IMR-90 (cell line): ENCODE data around the gene FOXK1. TPM values are rescaled to one million over a fixed set of nuclear protein-coding genes. Genes with fewer than 3 reads are reported as not detected.

Experiments used
- ATAC-seq: fragments of 200-7000 bp; cut with Tn5 transposase; 2 replicates; pipeline ENCODE4 v1.9.1; 2020; ENCODE audit warnings: low read depth, mild to moderate bottlenecking, moderate library complexity
- BruUV-seq: library from RNA; stranded (reverse); fragments of 400-500 nt; replicated peaks from 2 replicates; lab custom pipeline; 2021; lab: Mats Ljungman, UMichigan
- CTCF ChIA-PET: fragments of 300-600 bp; formaldehyde crosslinking; extraction: SDS; loops from one replicate; lab custom pipeline; 2021; ENCODE audit warnings: antibody characterized with exemption; lab: Yijun Ruan, JAX
- POLR2A ChIA-PET: fragments of 300-600 bp; sonication (Branson Sonifier 250); formaldehyde crosslinking; loops from one replicate; lab custom pipeline; 2022; ENCODE audit warnings: antibody characterized with exemption; ENCODE audit not compliant: unreplicated experiment; lab: Charles Lee
- DNase-seq: peaks from one replicate; pipeline ENCODE4 v3.0.0; 2013
- H2AFZ ChIP-seq: replicated peaks from 2 replicates; pipeline ENCODE3; 2013; ENCODE audit warnings: low read length, mild to moderate bottlenecking; ENCODE audit not compliant: poor library complexity
- H2AK5ac ChIP-seq: 2 replicates; pipeline ENCODE4 v1.6.1; 2013; ENCODE audit warnings: low read depth, low read length, inconsistent platforms
- H2AK9ac ChIP-seq: replicated peaks from 2 replicates; pipeline ENCODE3; 2013; ENCODE audit warnings: mild to moderate bottlenecking, low read depth, low read length, moderate library complexity; ENCODE audit not compliant: poor library complexity
- H2BK120ac ChIP-seq: 2 replicates; pipeline ENCODE4 v1.6.1; 2013; ENCODE audit warnings: low read depth, low read length, inconsistent platforms
- H2BK15ac ChIP-seq: 3 replicates; pipeline ENCODE4 v1.6.1; 2013; ENCODE audit warnings: low read depth, low read length, inconsistent platforms
- H2BK20ac ChIP-seq: 2 replicates; pipeline ENCODE4 v1.6.1; 2013; ENCODE audit warnings: low read depth, mild to moderate bottlenecking, inconsistent platforms, low read length, moderate library complexity
- H2BK5ac ChIP-seq: 2 replicates; pipeline ENCODE4 v1.6.1; 2013; ENCODE audit warnings: mild to moderate bottlenecking, low read depth, low read length, inconsistent platforms; ENCODE audit not compliant: poor library complexity, severe bottlenecking
- H3K14ac ChIP-seq: replicated peaks from 2 replicates; pipeline ENCODE4 v1.6.1; 2013; ENCODE audit warnings: low read depth, low read length, inconsistent platforms
- H3K18ac ChIP-seq: 2 replicates; pipeline ENCODE4 v1.6.1; 2013; ENCODE audit warnings: low read depth, low read length, control low read depth
- H3K23ac ChIP-seq: 2 replicates; pipeline ENCODE4 v1.6.1; 2013; ENCODE audit warnings: low read depth, low read length, inconsistent platforms
- H3K27ac ChIP-seq: 2 replicates; pipeline ENCODE4 v1.5.1; 2013; ENCODE audit warnings: mild to moderate bottlenecking, control low read depth, low read length; ENCODE audit not compliant: insufficient read depth
- H3K27me3 ChIP-seq: 2 replicates; pipeline ENCODE4 v1.6.1; 2013; ENCODE audit warnings: low read length; ENCODE audit not compliant: control insufficient read depth, insufficient read depth
- H3K36me3 ChIP-seq: 2 replicates; pipeline ENCODE4 v1.6.1; 2013; ENCODE audit warnings: low read length, mixed read lengths; ENCODE audit not compliant: control insufficient read depth, insufficient read depth
- H3K4ac ChIP-seq: 2 replicates; pipeline ENCODE4 v1.6.1; 2013; ENCODE audit warnings: low read depth, low read length, inconsistent platforms
- H3K4me1 ChIP-seq: 2 replicates; pipeline ENCODE4 v1.6.1; 2013; ENCODE audit warnings: low read length, mixed read lengths; ENCODE audit not compliant: control insufficient read depth, insufficient read depth
- H3K4me2 ChIP-seq: 2 replicates; pipeline ENCODE4 v1.6.1; 2013; ENCODE audit warnings: low read depth, mild to moderate bottlenecking, control low read depth, low read length, moderate library complexity
- H3K4me3 ChIP-seq: 2 replicates; pipeline ENCODE4 v1.5.1; 2013; ENCODE audit warnings: low read depth, mild to moderate bottlenecking, control low read depth, low read length, moderate library complexity; ENCODE audit not compliant: insufficient read depth
- H3K56ac ChIP-seq: 2 replicates; pipeline ENCODE4 v1.6.1; 2013; ENCODE audit warnings: low read length, inconsistent platforms; ENCODE audit not compliant: insufficient read depth; ENCODE audit errors: extremely low read depth
- H3K79me1 ChIP-seq, 2 experiments: 2 replicates each; pipeline ENCODE4 v1.6.1; 2013; ENCODE audit warnings: low read length in 2 of 2, inconsistent platforms in 1 of 2, low read depth in 1 of 2
- H3K9ac ChIP-seq: 2 replicates; pipeline ENCODE4 v1.6.1; 2013; ENCODE audit warnings: low read depth, low read length, control low read depth
- H3K9me1 ChIP-seq: 2 replicates; pipeline ENCODE4 v1.6.1; 2013; ENCODE audit warnings: low read length, inconsistent platforms; ENCODE audit not compliant: insufficient read depth
- H3K9me3 ChIP-seq: 2 replicates; pipeline ENCODE4 v1.6.1; 2013; ENCODE audit warnings: low read length; ENCODE audit not compliant: control insufficient read depth, insufficient read depth
- H4K20me1 ChIP-seq: 2 replicates; pipeline ENCODE4 v1.6.1; 2013; ENCODE audit warnings: low read length, inconsistent platforms; ENCODE audit not compliant: insufficient read depth
- H4K5ac ChIP-seq: 2 replicates; pipeline ENCODE4 v1.6.1; 2013; ENCODE audit warnings: mild to moderate bottlenecking, low read depth, low read length, control low read depth
- H4K8ac ChIP-seq, 2 experiments: 2 replicates each; pipeline ENCODE4 v1.6.1; 2013; ENCODE audit warnings: low read depth in 2 of 2, low read length in 2 of 2, control low read depth in 1 of 2, inconsistent platforms in 1 of 2
- H4K91ac ChIP-seq: 2 replicates; pipeline ENCODE4 v1.6.1; 2013; ENCODE audit warnings: low read depth, low read length, inconsistent platforms; ENCODE audit not compliant: insufficient read depth
- FOS ChIP-seq: fragments of 150-350 bp; IDR thresholded peaks from 2 replicates; pipeline ENCODE4 v1.6.1; 2016; ENCODE audit warnings: low read depth, low read length
- MAFK ChIP-seq: IDR thresholded peaks from 2 replicates; pipeline ENCODE4 v1.6.1; 2012; ENCODE audit warnings: low read depth, low read length, improper control_type of control experiment
- MAZ ChIP-seq: IDR thresholded peaks from 2 replicates; pipeline ENCODE4 v1.6.1; 2012; ENCODE audit warnings: low read depth, mild to moderate bottlenecking, low read length, improper control_type of control experiment, moderate library complexity, borderline replicate concordance
- POLR2A ChIP-seq: IDR thresholded peaks from 2 replicates; pipeline ENCODE4 v1.6.1; 2012; ENCODE audit warnings: mild to moderate bottlenecking, low read depth, low read length
- SMC3 ChIP-seq: fragments of 150-350 bp; IDR thresholded peaks from 2 replicates; pipeline ENCODE4 v1.6.1; 2016; ENCODE audit warnings: low read depth, mild to moderate bottlenecking, antibody characterized with exemption, low read length, moderate library complexity
- WGBS, 2 experiments: methylation state at CpG; one replicate each; pipeline versions ENCODE4 v1.1.5 to v1.1.7; 2013; ENCODE audit warnings: missing lambda C conversion rate in 2 of 2; ENCODE audit not compliant: insufficient read length in 1 of 2; ENCODE audit errors: extremely low coverage in 2 of 2; 5-methylcytosine and 5-hydroxymethylcytosine counted together
- dilution Hi-C: fragments of 300-500 bp; cut with HindIII; formaldehyde crosslinking; loops from one replicate; pipeline ENCODE4 v1.14.3; 2018; ENCODE audit warnings: low sequenced_read_pairs; ENCODE audit not compliant: unreplicated experiment
- in situ Hi-C: fragments of 300-500 bp; cut with MboI; formaldehyde crosslinking; loops from 3 replicates; pipeline ENCODE4 v1.14.3; 2019; ENCODE audit warnings: low sequenced_read_pairs, inconsistent platforms, mixed read lengths
- intact Hi-C: fragments of 100-400 bp; cut with micrococcal nuclease; formaldehyde crosslinking; loops from 2 replicates; pipeline ENCODE4 v1.10.0; 2022
- polyA plus RNA-seq, 3 experiments: library from polyadenylated mRNA; depleted of rRNA; stranded (reverse); fragments of >200 nt; gene quantifications; 2 replicates each; pipeline ENCODE4 v1.2.3, GENCODE V29; 2012; ENCODE audit warnings: low replicate concordance in 1 of 3
- total RNA-seq: library from RNA; depleted of rRNA; stranded (reverse); fragments of >200 nt; gene quantifications from 2 replicates; pipeline ENCODE4 v1.2.3, GENCODE V29; 2012
- TF ChIP-seq, protein P1 (sequence below): fragments of 150-350 bp; IDR thresholded peaks from 2 replicates; pipeline ENCODE4 v1.6.1; 2016; ENCODE audit warnings: low read depth, mild to moderate bottlenecking, low read length, moderate library complexity, borderline replicate concordance

Gene FOXK1
- total and polyA plus RNA-seq, 2 of the 4 experiments (the other 2 are of a cell fraction), result 4.3 to 8.8 TPM

DNA sequence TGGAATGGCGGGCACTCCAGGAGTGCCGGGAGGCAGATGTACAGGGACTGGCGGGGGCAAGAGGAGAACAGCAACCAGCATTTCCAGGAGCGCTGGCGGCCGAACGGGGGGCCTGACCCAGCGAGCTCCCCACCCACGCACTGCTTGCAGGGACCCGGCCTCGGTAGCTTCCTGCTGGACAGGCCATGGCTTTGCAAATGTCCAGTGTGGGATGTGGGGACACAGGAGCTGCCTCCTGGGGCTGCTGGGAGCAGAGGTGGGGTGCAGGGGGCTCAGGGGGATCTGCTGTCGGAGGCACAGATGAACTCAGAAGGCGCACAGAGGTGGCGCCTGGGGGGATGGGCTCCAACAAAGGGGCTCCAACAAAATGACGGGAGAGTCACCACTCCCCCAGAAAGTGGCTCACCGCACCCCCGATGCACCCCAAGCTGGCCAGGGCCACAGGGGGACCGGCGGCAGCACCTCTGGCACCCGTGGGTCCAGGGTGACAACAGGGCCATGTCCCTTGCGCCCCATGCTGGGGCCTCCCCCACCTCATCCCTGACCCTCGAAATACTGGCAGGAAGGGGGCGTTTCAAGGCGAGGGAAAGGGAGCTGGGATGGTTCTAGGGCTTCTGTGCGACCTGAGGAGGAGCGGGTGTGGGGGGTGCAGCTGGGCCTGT is 134.5 kb downstream of the FOXK1 start:
- Histone ChIP-seq H3K79me1 (no peaks in the 10 kb centered on the region), H3K4ac (no peak overlapping the region), H3K23ac (no peak overlapping the region), H3K9me3 (peaks cover 6% of the 10 kb centered on the region), H4K5ac (no peak overlapping the region), H2AK5ac (no peak overlapping the region), H3K4me1 (no peaks in the 10 kb centered on the region), H3K9me1 (no peaks in the 10 kb centered on the region; the same call in 1 of the 2 replicates), H3K27ac (no peak overlapping the region), H2BK20ac (no peak overlapping the region), H4K8ac (no peak overlapping the region), H3K9ac (no peak overlapping the region), H2BK5ac (no peak overlapping the region), H2AK9ac (no peak overlapping the region), H4K91ac (no peak overlapping the region), H3K36me3 (no peaks in the 10 kb centered on the region), H3K4me3 (no peak overlapping the region), H3K4me2 (no peak overlapping the region), H3K18ac (no peak overlapping the region), H3K14ac (no peak overlapping the region), H2BK15ac (no peak overlapping the region), H2BK120ac (no peak overlapping the region), H2AFZ (no peak overlapping the region), H3K56ac (no peak overlapping the region), H3K27me3 (no peaks in the 10 kb centered on the region; the same call in 1 of the 2 replicates), H4K20me1 (no peaks in the 10 kb centered on the region)
- TF ChIP-seq POLR2A (no peak), MAZ (no peak), MAFK (no peak), FOS (no peak), SMC3 (no peak)
- TF ChIP-seq, protein P1, sequence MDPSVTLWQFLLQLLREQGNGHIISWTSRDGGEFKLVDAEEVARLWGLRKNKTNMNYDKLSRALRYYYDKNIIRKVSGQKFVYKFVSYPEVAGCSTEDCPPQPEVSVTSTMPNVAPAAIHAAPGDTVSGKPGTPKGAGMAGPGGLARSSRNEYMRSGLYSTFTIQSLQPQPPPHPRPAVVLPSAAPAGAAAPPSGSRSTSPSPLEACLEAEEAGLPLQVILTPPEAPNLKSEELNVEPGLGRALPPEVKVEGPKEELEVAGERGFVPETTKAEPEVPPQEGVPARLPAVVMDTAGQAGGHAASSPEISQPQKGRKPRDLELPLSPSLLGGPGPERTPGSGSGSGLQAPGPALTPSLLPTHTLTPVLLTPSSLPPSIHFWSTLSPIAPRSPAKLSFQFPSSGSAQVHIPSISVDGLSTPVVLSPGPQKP, result no peak
- intact Hi-C loops (no loop called here), in situ Hi-C loops (no loop called here), dilution Hi-C loops (no loop called here)
- 81% methylated on average over 11 of the region's 26 CpGs; no CpG with 5 or more reads in 1 of the 2 experiments for WGBS, 2 experiments
- POLR2A ChIA-PET, result no interaction called here
- CTCF ChIA-PET, result no interaction called here
- DNase-seq (no peak), ATAC-seq (no peak)
- BruUV-seq, result no TSS peak
